Mucosa of descending colon (tissue), 3 donors: Measurements from ENCODE around the gene ANTKMT. TPM values are rescaled to one million over a fixed set of nuclear protein-coding genes. Genes with fewer than 3 reads are reported as not detected.

Experiments
- ATAC-seq: fragments of 200-7000 bp; cut with Tn5 transposase; one replicate; pipeline ENCODE4 v1.9.1; 2020; ENCODE audit warnings: mild to moderate bottlenecking, moderate library complexity
- DNase-seq, 3 donors: peaks; one replicate each; pipeline ENCODE4 v3.0.0-alpha.2; 2020
- H3K36me3 ChIP-seq: fragments of 200-600 bp; one replicate; pipeline ENCODE4 v1.8.0; 2021; ENCODE audit warnings: low read depth, mild to moderate bottlenecking
- H3K4me1 ChIP-seq: fragments of 200-600 bp; one replicate; pipeline ENCODE4 v1.8.0; 2021; ENCODE audit warnings: low read depth, mild to moderate bottlenecking
- H3K4me3 ChIP-seq: fragments of 200-600 bp; one replicate; pipeline ENCODE4 v1.8.0; 2021; ENCODE audit warnings: mild to moderate bottlenecking
- H3K9me3 ChIP-seq: fragments of 200-600 bp; one replicate; pipeline ENCODE4 v1.8.0; 2021; ENCODE audit warnings: mild to moderate bottlenecking
- intact Hi-C, 2 donors: fragments of 100-400 bp; cut with DNase I in 1 of 2; cut with micrococcal nuclease in 1 of 2; formaldehyde crosslinking; loops; one replicate each; pipeline versions ENCODE4 v1.11.0 to v1.11.1; 2022; cut with DNase I, micrococcal nuclease
- total RNA-seq, 3 donors: library from RNA; stranded (reverse); fragmentation: NEBNext Ultra II Directional in 2 of 3; extraction: Animal tissue kit (Norgen Biotek cat#: 25700) in 2 of 3; gene quantifications; one replicate each; pipeline versions ENCODE4 v1.2.1 to v1.2.4, GENCODE V29; 2021 to 2023
- TF ChIP-seq, protein P1 (sequence below): fragments of 200-600 bp; IDR thresholded peaks from one replicate; pipeline ENCODE4 v1.8.0; 2022; ENCODE audit warnings: antibody characterized with exemption, mild to moderate bottlenecking
- donor health status: DM: no; HTN: no; CAD: no; lungs with moderate emphysema.
- donor health status: DM: no; HTN: no; CAD: no.
- donor health status: DM: no; HTN: yes; CAD: no.

Gene ANTKMT
- total RNA-seq, 3 donors from 2014 or later: 36.2 to 39.9 (median 39.8) TPM

DNA sequence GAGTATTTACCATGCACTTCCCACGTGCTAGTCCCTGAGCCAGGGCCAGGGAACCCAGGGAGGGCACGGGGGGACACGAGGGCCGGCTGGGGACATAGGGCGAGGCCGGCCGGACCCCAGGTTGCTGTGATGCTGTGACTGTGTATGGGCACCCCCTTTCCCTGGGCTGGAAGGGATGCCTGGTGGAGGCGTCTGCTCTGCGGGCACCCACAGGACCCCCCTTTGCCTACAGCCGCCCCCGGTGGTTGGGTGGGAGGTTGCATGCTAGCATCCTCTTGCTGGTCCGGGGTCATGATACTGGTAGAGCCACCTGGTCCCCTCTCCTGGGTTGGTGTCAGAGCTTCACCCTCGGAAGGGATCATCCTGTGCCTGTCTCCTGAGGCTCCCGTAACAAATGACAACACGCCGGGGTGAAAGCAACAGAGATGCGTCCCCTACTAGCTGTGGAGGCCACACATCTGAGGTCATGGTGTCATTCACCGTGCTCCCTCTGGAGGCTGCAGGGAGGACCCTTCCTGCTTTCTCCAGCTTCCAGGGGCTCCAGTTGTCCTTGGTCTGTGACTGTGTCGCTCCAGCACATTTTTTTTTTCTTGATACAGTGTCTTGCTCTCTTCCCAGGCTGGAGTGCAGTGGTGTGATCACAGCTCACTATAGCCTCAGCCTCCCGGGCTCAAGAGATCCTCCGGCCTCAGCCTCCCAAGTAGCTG is 23.0 kb downstream of the ANTKMT start:
- no peak for DNase-seq
- Histone ChIP-seq H3K4me1 (peaks cover 13% of the 10 kb centered on the region), H3K4me3 (no peak overlapping the region), H3K36me3 (no peaks in the 10 kb centered on the region), H3K9me3 (no peaks in the 10 kb centered on the region)
- TF ChIP-seq, protein P1, sequence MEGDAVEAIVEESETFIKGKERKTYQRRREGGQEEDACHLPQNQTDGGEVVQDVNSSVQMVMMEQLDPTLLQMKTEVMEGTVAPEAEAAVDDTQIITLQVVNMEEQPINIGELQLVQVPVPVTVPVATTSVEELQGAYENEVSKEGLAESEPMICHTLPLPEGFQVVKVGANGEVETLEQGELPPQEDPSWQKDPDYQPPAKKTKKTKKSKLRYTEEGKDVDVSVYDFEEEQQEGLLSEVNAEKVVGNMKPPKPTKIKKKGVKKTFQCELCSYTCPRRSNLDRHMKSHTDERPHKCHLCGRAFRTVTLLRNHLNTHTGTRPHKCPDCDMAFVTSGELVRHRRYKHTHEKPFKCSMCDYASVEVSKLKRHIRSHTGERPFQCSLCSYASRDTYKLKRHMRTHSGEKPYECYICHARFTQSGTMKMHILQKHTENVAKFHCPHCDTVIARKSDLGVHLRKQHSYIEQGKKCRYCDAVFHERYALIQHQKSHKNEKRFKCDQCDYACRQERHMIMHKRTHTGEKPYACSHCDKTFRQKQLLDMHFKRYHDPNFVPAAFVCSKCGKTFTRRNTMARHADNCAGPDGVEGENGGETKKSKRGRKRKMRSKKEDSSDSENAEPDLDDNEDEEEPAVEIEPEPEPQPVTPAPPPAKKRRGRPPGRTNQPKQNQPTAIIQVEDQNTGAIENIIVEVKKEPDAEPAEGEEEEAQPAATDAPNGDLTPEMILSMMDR: no peak
- ATAC-seq: no peak
- intact Hi-C loops: no loop called here

DNA sequence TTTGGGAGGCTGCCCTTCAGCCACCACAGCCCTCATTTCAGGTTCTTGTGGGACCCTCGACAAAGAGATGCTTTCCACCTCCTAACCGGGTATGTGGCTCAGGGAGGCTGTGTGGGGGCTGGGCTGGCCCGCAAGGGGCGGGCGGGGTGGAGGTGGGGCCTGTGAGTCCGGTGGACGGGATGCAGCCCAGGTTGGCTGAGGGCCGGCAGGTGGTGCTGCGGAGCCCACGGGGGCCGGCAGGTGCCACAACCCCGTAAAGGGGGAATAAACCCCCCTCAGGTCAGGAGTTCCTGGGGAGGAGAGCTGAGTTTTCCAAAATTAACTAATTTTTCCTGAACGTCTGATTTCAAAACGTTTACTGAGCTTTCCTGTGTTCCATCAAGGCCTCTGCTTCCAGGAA is 24.8 kb downstream of the ANTKMT start:
- intact Hi-C loops: no loop called here
- peaks cover 2% of the 10 kb centered on the region for H3K4me1 ChIP-seq
- DNase-seq (peak; percentile 41 to 64 (median 49)), ATAC-seq (no peak)
- no peak overlapping the region for H3K4me3 ChIP-seq
- no peaks in the 10 kb centered on the region for H3K9me3 ChIP-seq
- no peaks in the 10 kb centered on the region for H3K36me3 ChIP-seq
- TF ChIP-seq, protein P1: no peak

DNA sequence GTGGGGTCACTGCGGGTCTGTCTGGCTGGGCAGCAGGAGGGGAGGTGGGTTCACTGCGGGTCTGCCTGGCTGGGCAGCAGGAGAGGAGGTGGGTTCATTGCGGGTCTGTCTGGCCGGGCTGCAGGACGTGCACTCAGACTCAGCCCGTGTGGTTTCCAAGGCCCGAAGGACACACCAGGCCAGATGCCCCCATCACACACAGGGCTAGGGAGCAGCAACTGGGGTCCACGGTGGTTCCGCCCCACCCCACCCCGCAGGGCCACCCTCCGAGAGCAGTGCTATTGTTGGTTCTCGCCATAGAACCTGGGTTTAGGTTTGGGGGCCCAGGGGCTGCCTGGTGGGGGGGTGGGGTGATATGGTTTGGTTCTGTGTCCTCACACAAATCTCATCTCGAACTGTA is 25.7 kb downstream of the ANTKMT start:
- Histone ChIP-seq H3K4me3 (no peak overlapping the region), H3K4me1 (no peaks in the 10 kb centered on the region), H3K9me3 (no peaks in the 10 kb centered on the region), H3K36me3 (no peaks in the 10 kb centered on the region)
- intact Hi-C loops: no loop called here
- TF ChIP-seq, protein P1: no peak
- no peak for ATAC-seq
- no peak for DNase-seq

DNA sequence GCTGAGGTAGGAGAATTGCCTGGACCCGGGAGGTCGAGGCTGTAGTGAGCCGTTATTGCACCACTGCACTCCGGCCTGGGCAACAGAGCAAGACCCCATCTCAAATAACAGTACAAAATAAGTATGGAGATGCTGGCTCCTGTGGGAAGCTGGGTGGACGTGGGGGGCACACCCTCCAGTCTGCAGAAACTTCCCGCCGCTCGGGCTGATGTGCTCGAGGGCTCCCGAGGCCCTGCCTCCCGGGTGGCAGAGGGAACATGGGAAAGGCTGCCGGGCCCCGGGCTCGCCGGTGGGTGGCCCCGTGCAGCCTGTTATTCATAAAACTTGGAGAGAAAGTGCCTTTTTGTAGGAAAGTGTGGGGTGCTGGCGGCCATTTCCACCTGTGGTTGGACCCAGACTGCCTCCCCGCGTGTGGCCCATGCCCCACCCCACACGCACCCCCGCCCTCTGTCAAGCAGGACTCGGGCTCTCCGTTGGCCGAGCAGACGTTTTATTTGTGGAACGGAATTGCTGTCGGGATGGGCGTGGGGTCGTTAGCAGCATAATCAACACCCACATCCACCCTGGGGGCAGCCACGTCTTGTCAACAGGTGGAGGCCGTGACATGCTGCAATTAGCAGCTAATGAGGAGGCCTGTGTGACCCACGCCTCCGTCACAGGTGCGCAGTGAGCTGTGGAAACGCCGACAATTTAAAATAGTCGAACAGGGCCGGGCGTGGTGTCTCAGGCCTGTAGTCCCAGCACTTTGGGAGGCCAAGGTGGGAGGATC is 27.2 kb downstream of the ANTKMT start:
- H3K4me3 ChIP-seq: no peak overlapping the region
- ATAC-seq: no peak
- intact Hi-C loops: no loop called here
- no peak for DNase-seq
- no peaks in the 10 kb centered on the region for H3K36me3 ChIP-seq
- no peaks in the 10 kb centered on the region for H3K4me1 ChIP-seq
- TF ChIP-seq, protein P1: no peak
- no peaks in the 10 kb centered on the region for H3K9me3 ChIP-seq

DNA sequence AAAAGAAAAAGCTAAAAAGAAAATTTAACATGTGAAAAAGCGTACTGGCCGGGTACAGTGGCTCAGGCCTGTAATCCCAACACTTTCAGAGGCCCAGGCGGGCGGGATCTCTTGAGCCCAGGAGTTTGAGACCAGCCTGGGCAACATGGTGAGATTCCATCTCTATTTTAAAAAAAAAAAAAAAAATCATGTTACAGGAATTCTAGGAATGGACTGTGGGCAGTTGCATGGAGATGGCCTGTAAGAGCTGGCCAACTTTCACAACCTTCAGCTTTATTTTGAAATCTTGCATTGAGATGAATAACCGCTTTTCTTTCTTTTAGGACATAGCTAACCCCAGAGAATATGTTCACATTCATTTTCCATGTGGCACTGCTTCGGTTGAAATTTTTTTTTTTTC is 28.1 kb downstream of the ANTKMT start:
- DNase-seq (no peak), ATAC-seq (no peak)
- Histone ChIP-seq H3K36me3 (no peaks in the 10 kb centered on the region), H3K9me3 (no peaks in the 10 kb centered on the region), H3K4me3 (no peak overlapping the region), H3K4me1 (no peaks in the 10 kb centered on the region)
- TF ChIP-seq, protein P1: no peak
- intact Hi-C loops: no loop called here
